ENCODE data around the gene C1QL1. TPM values are rescaled to one million over a fixed set of nuclear protein-coding genes. Genes with fewer than 3 reads are reported as not detected.
A peak's percentile ranks its signal among the peaks of the same experiment; 100 is the strongest.

The C1QL1 gene
- total and polyA plus RNA-seq, 2 of the 13 experiments (the other 11 are each of a cell fraction or from before 2014, with no cell fraction given), result 0.11 TPM

DNA sequence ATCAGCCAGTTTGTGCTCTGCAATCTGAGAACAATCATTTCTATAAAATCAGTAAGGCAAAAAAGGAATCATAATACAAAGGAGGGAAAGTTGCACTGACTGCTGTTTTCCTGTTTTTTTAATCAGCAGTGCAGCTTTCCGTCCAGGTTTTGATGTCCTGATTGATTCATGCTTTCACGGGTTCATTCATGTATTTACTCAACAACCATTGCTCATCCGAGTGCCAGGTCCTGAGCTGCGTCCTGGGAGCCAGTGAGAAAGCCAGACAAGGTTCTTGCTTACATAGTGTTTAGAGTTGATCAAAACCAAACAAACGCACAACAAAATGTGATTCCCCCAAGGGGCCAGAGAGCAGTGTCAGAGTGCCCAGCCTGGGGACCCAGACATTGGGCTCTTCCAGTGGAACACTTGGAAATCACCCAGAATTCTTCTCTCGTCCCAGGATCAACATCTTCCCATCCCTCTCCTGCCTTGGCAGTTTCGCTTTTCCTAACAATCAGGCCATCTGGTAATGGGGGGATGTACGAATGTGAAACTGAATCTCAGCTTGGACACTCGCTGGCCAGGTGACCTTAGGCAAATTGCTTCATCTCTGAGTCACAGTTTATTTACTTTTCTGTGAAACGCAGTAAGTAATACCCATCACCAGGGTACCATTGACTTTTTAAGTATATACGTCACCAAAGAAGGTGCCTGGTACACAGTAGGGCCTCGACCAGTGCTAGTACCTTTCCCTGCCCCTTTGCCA, 13.3 kb upstream of the C1QL1 start (continued):
- TF ChIP-seq ZNF24 (IDR thresholded peaks at IDR 0.05), result no peak
- TF ChIP-seq TFDP1 (CRISPR knock-in tag; IDR thresholded peaks at IDR 0.05; ENCODE audit: borderline replicate concordance), result no peak
- no peak for TF ChIP-seq ZNF792 (CRISPR knock-in tag; IDR thresholded peaks at IDR 0.05)
- TF ChIP-seq HOXA5 (CRISPR knock-in tag; IDR thresholded peaks at IDR 0.05), result no peak
- TF ChIP-seq ZKSCAN5 (CRISPR knock-in tag; IDR thresholded peaks at IDR 0.05), result no peak
- TF ChIP-seq MTF2 (CRISPR knock-in tag; IDR thresholded peaks at IDR 0.05; ENCODE audit: borderline replicate concordance), result no peak
- TF ChIP-seq BCL6 (CRISPR knock-in tag; IDR thresholded peaks at IDR 0.05), result peak; percentile 44; the same call in 1 of the 2 replicates
- TF ChIP-seq EHMT2 (IDR thresholded peaks at IDR 0.05; ENCODE audit: borderline replicate concordance, low read depth, low read length), result no peak
- TF ChIP-seq FOXP4 (CRISPR knock-in tag; IDR thresholded peaks at IDR 0.05), result peak; percentile 41; the same call in 1 of the 2 replicates
- TF ChIP-seq ZNF749 (CRISPR knock-in tag; IDR thresholded peaks at IDR 0.05; ENCODE audit: borderline replicate concordance), result no peak
- TF ChIP-seq ZNF546 (CRISPR knock-in tag; conservative IDR thresholded peaks at IDR 0.05), result no peak
- TF ChIP-seq, protein P1, sequence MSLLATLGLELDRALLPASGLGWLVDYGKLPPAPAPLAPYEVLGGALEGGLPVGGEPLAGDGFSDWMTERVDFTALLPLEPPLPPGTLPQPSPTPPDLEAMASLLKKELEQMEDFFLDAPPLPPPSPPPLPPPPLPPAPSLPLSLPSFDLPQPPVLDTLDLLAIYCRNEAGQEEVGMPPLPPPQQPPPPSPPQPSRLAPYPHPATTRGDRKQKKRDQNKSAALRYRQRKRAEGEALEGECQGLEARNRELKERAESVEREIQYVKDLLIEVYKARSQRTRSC (CRISPR knock-in tag; IDR thresholded peaks at IDR 0.05; ENCODE audit: low read depth), result no peak
- TF ChIP-seq THRA (CRISPR knock-in tag; IDR thresholded peaks at IDR 0.05; ENCODE audit: borderline replicate concordance), result peak; percentile 51
- TF ChIP-seq RBFOX2 (IDR thresholded peaks at IDR 0.05; ENCODE audit: low read depth, low read length), result no peak
- TF ChIP-seq ZNF691 (CRISPR knock-in tag; IDR thresholded peaks at IDR 0.05; ENCODE audit: borderline replicate concordance, low read depth), result no peak
- no peak for TF ChIP-seq HNRNPK (IDR thresholded peaks at IDR 0.05; ENCODE audit: low read depth, low read length, poor library complexity, severe bottlenecking)
- TF ChIP-seq HIVEP1 (CRISPR knock-in tag; IDR thresholded peaks at IDR 0.05), result no peak
- TF ChIP-seq ZBTB20 (CRISPR knock-in tag; IDR thresholded peaks at IDR 0.05; ENCODE audit: borderline replicate concordance, low read depth), result peak; percentile 55; the same call in 1 of the 2 replicates
- TF ChIP-seq ZKSCAN8 (CRISPR knock-in tag; IDR thresholded peaks at IDR 0.05; ENCODE audit: borderline replicate concordance), result no peak
- no peak for TF ChIP-seq SMAD1 (CRISPR knock-in tag; IDR thresholded peaks at IDR 0.05; ENCODE audit: borderline replicate concordance, low read depth)
- no peak for TF ChIP-seq ZFX (CRISPR knock-in tag; IDR thresholded peaks at IDR 0.05; ENCODE audit: low read depth)
- peak; percentile 88 for TF ChIP-seq HMG20B (CRISPR knock-in tag; conservative IDR thresholded peaks at IDR 0.05)

All from HepG2 (cell line).